OCI-LY1 (cell line): ENCODE results near the gene SCLT1.

Experiments
- EZH2 ChIP-seq: fragments of 200-600 bp; sonication (generic), shearing (Covaris generic); IDR thresholded peaks from 2 replicates; pipeline ENCODE4 v1.8.0; 2017; ENCODE audit warnings: borderline replicate concordance, mixed run types, mild to moderate bottlenecking, antibody characterized with exemption, low read length, moderate library complexity, mixed read lengths
- TF ChIP-seq, protein P1 (sequence below): fragments of 200-600 bp; sonication (generic), shearing (Covaris generic); IDR thresholded peaks from 2 replicates; pipeline ENCODE4 v1.5.1; 2017; ENCODE audit warnings: mild to moderate bottlenecking, antibody characterized with exemption, low read length, moderate library complexity, mixed read lengths

DNA sequence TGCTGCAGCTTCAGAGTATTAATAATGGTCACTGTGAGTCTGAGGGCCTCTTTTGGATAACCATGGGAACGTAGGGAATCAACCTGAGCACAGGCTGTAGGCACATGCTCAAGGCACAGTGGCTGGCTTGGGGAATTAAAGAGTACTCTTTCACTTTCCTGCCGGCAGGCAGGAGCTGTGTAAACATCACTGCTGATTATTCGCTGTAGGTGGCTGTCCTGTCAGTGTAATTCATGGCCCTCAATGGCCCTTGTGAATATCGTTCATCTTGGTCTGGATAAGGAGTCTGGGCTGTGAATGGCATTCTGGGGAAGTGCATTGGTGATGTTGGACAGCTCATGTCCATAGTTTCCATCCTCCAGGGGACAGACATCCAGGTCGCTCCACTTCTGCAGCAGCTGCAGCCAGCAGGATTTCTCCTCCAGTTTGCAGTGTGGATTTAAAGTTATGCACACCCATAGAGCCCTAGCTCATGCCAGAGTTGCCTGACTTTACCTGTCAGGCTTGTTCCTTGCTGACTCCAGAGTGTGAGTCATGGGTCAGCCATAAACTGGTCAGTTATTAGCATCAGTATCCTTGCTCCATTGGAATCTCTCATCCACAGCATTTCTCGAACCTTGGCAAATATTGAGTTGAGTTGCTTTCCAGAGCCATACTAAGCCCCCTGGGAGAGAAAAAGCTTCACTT is 45.6 kb upstream of the SCLT1 start:
- no peak for TF ChIP-seq EZH2
- TF ChIP-seq, protein P1, sequence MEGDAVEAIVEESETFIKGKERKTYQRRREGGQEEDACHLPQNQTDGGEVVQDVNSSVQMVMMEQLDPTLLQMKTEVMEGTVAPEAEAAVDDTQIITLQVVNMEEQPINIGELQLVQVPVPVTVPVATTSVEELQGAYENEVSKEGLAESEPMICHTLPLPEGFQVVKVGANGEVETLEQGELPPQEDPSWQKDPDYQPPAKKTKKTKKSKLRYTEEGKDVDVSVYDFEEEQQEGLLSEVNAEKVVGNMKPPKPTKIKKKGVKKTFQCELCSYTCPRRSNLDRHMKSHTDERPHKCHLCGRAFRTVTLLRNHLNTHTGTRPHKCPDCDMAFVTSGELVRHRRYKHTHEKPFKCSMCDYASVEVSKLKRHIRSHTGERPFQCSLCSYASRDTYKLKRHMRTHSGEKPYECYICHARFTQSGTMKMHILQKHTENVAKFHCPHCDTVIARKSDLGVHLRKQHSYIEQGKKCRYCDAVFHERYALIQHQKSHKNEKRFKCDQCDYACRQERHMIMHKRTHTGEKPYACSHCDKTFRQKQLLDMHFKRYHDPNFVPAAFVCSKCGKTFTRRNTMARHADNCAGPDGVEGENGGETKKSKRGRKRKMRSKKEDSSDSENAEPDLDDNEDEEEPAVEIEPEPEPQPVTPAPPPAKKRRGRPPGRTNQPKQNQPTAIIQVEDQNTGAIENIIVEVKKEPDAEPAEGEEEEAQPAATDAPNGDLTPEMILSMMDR: no peak
